GM23248 (cell line): ENCODE measurements around the gene DEDD2.

Source experiments
- EZH2 ChIP-seq: fragments of 200-600 bp; sonication (generic); IDR thresholded peaks from 2 replicates; pipeline ENCODE4 v1.6.1; 2018; ENCODE audit warnings: antibody characterized with exemption, mild to moderate bottlenecking; ENCODE audit not compliant: insufficient read depth, poor library complexity, severe bottlenecking
- EZH2phosphoT487 ChIP-seq: fragments of 200-600 bp; sonication (generic); IDR thresholded peaks from 2 replicates; pipeline ENCODE4 v1.6.1; 2018; ENCODE audit warnings: antibody characterized with exemption, moderate library complexity, mild to moderate bottlenecking, low read depth; ENCODE audit not compliant: insufficient read depth

DNA sequence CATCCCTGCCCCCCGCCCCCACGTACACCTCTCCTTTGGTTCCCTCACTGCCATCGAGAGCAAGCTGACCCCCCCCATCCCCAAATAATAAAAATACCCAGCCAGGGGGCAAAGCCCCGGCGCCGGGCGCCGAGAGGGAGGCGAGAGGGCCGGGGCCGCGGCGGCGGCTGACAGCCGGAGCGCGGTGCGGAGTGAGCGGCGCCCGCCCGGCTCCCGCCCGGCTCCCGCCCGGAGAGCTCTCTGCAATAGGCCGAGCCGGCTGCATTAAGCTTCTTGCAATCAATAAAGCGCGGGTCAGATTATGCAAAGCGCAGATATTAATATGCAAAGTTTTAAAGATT lies 40.9 kb downstream of the DEDD2 start:
- TF ChIP-seq EZH2: no peak
- TF ChIP-seq EZH2phosphoT487: no peak
